GM12872 (cell line): ENCODE measurements around the gene DPH1.

Source experiments
- CTCF ChIP-seq: IDR thresholded peaks from 3 replicates; pipeline ENCODE4 v1.5.1; 2011; ENCODE audit warnings: low read depth, mild to moderate bottlenecking, low read length, moderate library complexity; ENCODE audit not compliant: insufficient read depth

DPH1 gene

DNA sequence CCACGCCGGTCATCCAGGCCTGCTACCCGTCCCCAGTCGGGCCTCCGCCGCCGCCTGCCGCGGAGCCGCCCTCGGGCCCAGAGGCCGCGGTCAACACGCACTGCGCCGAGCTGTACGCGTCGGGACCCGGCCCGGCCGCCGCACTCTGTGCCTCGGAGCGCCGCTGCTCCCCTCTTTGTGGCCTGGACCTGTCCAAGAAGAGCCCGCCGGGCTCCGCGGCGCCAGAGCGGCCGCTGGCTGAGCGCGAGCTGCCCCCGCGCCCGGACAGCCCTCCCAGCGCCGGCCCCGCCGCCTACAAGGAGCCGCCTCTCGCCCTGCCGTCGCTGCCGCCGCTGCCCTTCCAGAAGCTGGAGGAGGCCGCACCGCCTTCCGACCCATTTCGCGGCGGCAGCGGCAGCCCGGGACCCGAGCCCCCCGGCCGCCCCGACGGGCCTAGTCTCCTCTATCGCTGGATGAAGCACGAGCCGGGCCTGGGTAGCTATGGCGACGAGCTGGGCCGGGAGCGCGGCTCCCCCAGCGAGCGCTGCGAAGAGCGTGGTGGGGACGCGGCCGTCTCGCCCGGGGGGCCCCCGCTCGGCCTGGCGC is 27.3 kb downstream of the DPH1 start:
- no peak for TF ChIP-seq CTCF

GRCh38 chr17:2057760-2058585 is 28.0 kb downstream of the DPH1 start:
- no peak for TF ChIP-seq CTCF

GRCh38 chr17:2058586-2059546 is 28.9 kb downstream of the DPH1 start:
- peak; percentile 84 for TF ChIP-seq CTCF

DNA sequence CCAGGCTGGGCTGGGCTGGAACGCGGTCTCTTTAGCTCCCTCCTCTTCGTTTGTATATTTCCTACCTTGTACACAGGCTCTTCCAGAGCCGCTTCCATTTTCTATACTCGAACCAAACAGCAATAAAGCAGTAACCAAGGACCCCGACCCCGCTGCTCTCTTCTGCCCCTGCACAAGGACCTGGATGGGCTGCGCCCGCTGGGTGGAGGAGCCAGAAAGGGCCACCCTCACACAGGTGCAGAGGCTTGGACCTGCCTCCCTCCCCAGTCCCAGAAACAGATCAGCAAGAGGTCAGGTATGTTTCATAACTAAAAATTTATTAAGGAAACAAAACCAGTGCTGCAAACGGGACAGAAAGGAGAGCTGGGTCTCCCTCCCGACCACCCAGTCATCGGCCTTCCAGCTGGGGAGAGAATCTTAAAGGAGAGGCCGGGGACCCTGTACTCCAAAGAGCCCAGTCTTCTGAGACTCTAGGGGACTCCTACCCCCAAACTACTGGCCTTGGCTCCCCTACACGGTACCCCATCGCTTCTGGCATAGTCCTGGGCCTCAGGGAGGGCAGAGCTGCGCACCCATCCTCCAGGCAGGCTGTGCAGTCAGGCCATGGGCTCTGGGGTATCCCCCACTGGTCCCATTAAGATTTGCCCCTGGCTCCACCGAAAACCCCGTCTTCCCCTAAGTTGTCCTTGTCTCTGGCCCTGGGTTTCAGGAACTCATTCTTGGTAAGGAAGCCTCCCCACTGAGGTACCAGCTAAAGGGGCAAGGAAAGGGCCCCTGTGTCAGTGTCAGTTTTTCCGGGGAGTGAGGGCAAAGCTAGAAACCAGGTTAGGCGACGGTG is 29.8 kb downstream of the DPH1 start:
- TF ChIP-seq CTCF: no peak

GRCh38 chr17:2060385-2060658 is 30.4 kb downstream of the DPH1 start:
- TF ChIP-seq CTCF: no peak

- TF ChIP-seq CTCF: no peak
Observed at GRCh38 chr17:2060681-2061440, 30.9 kb downstream of the DPH1 start.
